ENCODE measurements around the gene FUT9.

FUT9 gene

DNA sequence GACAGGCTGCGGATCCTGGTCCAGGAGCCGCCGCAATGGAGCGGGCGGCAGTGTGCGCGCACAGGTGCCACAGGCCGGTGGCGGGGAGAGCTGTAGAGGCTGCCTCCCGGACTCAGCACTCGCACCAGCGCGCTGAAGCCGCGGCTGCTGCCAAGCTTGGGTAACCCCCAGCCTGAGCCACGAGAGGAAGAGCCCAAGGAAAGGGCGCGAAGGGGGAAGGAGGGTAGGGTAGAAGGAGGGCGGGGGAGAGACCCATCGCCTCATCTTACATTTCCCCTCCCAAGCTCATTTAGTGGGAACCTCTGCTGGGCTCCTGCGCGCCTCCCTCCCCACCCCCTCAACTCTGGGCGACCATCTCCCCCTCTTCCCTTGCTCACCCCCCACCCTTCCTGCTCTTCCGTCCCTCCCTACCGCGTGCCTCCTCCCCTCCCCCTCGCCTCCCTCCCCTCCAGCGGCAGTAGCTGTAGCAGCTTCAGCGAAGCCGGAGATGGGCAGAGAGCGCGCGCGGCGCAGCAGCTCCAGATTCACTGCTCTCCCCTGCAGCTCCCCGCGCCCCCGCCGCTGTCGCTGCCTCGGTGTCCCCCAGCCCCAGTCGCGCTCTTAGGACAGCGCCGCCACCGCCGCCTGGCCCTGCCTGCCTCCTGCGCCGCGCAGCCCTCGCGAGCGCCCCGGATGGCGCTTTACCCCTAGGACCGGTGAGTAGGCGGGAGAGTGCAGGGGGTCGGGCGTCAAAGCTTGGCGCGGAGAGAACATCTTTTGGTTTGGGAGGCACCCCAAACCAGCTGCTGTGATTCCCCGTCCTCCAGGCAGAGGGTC, at the start of gene FUT9:
Gene FUT9, plus strand, starts transcription at position 457 of the 816 bp plus-strand sequence. CDS start 187,182 bp downstream, outside the sequence.
- DNase-seq (ENCODE audit: low read depth in 3 of 3) = no peak

DNA sequence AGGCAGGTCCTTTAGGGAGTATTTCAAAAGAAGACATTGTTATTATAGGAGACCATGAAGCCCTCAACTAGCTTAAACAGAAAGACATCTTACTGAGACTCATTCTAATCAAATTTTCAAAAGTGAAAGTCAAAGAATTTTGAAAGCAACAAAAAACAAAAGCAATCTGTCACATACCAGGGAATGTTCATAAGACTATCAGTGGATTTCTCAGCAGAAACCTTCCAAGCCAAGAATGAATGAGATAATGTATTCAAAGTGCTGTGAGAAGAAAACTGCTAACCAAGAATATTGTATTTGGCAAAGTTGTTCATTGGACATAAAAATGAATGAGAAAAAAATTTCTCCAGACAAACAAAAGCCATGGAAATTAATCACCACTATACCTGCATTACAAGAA, 48.2 kb upstream of the FUT9 start:
- no peak for DNase-seq (ENCODE audit: low read depth in 3 of 3)

DNA sequence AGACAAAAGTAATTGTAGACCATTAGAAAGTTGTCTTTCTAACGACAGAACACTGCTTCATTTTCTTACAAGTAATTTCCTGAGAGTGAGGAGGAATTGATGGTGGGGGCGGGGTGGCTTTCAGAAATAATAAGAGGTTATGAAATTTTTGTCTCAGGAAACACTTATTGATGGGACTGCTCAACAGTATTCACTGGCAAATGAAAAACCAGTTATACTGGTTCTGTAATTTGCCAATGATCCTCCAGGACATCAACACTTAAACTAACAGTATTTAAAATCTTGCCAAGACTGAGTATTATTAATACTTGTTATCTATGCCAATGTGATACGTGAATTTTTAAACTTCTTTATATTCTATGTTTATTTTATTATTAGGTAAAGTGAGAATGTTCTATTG, 41.8 kb upstream of the FUT9 start:
- no peak for DNase-seq (ENCODE audit: low read depth in 3 of 3)

DNA sequence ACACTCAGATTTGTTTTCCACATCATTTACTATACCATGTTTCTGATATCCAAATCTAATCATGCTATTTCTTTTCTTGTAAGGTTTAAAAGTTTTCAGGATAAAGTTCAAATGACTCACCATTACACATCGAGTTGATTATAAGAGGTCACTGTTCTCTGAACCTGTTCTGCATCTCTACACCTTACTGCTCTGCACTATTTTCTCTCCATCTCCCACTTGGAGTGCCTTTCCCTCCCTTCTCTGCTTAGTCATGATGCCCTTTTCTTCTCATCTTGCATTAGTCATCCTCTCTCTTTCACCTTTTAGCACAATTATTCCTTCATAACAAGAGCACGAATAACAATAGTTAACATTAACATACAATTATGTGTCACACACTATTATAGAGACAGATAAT, 37.5 kb upstream of the FUT9 start:
- no peak for DNase-seq (ENCODE audit: low read depth in 3 of 3)

DNA sequence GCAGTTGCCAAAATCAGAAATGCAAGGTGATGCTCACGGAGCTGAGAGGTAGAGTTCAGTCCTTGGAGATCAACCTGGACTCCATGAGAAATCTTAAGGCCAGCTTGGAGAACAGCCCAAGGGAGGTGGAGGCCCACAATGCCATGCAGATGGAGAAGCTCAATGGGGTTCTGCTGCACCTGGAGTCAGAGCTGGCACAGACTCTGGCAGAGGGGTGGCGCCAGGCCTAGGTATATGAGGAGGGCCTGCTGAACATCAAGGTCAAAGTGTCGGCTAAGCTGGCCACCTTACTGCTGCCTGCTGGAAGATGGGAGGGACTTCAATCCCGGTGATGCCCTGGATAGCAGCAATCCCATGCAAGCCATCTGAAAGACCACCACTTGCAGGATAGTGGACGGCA, 23.9 kb upstream of the FUT9 start:
- DNase-seq (ENCODE audit: low read depth in 3 of 3) = no peak

DNA sequence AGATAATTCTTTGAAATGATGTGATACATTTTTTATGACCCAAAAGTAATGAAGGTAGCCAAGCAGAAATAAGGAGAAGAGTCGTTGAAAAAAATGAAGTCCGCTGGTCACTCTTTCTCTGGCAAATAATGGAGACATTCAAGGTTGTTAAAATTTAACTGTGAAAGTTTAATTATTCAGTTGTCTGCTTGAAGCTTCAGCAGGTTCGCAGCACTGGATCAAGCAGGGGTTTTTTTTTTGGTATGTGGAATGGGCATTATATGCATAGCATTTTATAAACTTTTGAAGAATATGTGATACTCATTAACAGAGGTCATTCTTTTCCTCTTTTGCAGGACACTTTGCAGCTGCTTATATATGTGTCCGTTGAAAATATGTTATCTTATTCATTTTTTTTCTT, 21.6 kb upstream of the FUT9 start:
- DNase-seq (ENCODE audit: low read depth in 3 of 3) = no peak

DNA sequence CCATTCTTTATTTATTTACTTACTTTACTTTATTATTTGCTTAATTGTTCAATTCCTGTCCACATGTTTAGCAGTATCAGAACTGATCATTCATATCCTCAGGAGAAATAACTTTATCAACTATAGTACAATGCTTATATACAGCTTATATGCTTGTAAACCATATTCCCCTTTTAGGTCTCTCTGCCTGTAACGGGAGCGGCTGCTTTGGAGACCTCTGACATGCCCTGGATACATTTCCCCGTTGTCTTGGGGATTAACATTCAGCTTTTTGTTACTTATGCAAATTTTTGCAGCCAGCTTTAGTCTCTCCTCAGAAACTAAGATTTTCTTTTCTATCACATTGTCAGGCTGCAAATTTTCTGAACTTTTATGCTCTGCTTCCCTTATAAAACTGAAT, 17.6 kb upstream of the FUT9 start:
- no peak for DNase-seq (ENCODE audit: low read depth in 3 of 3)

DNA sequence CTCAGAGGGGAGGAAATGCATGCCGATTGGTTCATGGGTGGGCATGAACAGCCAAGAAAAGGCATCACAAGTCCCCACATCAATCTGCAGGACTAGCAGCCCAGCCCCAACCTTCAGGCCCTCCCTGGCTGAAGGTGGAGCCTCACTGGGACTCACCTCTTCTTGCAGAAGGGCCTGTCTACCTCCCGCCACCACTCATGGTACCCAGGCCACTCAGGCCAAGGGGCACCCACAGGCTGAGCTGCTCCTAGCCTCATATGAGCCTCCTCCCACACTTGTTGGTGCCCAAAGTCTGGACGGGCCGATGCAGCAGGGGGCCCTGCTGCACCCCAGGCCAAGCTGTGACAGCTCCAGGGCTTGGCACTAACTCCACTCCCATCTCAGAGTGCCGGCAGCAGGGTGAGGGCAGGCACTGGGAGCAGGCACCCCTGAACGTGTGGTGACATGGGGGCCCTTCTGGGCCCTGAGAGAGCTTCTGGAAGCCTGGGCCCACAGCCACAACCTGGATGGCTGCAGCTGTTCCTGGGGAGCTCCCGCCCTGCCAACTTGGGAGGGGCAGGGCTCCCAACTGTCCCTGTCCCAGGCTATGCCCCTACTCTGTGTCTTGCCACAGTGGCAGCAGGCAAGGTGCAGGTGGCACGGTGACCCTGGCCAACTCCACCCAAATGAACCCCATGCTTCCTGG, 13.7 kb upstream of the FUT9 start:
- DNase-seq (ENCODE audit: low read depth in 3 of 3) = no peak

DNA sequence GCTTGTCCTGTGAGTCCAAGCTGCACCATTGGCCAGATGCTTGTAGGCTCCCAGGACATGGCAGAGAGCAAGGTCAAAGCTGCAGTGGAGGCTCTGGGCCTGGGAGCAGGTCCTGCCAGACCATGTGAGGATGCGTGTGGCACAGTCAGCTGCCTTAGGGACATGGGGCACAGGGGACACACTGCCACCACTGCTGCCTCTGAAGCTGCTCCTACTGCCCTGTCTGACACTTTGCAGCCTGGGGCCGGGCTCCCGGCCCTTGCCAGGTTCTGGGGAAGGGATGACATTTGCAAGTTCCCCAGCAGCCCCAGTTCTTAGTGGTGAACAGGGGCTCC, 13.2 kb upstream of the FUT9 start:
- DNase-seq (ENCODE audit: low read depth in 3 of 3) = no peak

DNA sequence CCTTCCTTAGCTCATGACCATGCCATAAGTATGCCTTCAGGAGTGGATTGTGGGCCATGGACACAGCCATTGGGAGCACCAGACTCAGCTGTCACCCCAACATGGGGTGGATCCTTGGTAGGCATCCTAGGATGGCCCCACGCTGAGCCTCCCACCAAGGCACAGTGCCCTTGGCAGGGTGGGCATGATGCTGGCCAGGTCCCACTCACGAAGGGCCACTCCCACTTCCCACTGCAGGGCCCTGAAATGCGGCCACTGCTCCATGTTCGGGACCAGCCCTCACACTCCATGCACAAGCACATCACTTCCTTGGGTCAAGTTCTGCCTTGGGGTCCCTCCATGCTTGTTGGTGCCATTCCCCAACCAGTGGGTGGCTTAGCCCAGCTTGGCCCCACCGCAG, 12.9 kb upstream of the FUT9 start:
- no peak for DNase-seq (ENCODE audit: low read depth in 3 of 3)

DNA sequence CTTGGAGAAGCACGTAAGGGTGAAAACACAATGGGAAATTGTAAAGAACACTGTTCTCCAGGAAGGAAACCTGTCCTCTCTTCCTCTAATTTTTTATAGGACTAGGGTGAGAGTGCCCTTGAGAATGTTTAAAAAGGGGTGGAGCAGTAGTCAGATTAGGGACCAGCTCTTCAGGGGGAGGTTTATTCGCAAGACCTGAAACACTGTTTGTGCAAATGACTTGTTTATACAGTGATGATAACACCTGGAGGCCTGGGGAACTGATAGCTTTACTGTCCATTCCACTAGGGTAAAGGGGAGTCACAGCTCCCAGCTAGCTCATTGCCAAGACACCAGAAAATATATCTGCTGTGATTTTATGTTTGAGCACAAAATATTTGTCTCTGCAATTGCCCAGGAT, 8.1 kb upstream of the FUT9 start:
- no peak for DNase-seq (ENCODE audit: low read depth in 3 of 3)

DNA sequence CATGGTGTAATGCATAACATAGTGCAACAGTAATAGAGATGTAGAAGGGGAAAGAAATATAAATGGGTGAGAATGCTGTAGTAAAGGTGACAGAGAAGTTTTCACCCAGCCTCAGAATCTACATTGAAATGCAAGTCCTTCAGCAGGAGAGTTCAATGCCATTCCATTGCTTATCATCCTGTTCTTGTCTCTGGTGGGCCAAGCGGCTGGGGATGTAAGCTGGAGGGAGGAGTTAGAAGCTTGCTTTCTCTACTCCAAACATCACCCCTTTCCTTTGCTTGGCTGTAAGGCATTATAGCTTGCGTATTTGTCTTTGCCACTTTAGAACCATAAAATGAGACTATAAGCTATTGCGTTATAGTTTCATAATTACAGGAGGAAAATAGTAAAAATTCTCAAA, 2.2 kb upstream of the FUT9 start:
- DNase-seq (ENCODE audit: low read depth in 3 of 3) = no peak

DNA sequence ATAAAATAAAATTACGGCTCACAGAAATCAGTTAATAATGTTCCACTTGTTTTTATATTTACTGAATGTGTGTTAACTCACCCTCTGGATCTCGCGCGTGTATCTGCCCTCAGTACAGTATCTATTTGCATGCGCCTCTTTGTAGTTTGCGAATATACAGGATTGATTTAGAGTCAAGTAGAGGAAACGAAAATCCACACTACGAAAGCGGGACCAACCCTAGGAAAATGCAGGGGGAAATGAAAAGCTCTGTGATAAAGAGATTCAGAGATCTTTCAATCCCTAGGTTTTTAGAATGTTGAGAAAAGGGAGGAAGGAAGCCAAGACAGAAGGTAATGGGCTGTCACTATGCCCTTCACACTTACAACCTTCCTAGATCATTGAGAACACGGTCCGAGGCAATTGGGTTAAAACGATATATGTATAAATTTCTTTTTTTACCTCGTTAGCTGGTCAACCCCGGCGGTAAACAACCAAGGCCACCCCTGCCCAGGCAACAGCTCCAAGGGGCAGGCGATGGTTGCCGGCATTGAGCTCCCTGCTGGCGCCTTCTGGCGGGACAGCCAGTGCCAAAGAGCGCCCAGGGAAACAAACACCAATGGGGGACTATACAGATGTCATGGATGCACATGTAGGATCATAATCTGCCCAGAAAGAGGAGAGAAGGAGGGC, 792 bp upstream of the FUT9 start:
- DNase-seq (ENCODE audit: low read depth in 3 of 3) = no peak

DNA sequence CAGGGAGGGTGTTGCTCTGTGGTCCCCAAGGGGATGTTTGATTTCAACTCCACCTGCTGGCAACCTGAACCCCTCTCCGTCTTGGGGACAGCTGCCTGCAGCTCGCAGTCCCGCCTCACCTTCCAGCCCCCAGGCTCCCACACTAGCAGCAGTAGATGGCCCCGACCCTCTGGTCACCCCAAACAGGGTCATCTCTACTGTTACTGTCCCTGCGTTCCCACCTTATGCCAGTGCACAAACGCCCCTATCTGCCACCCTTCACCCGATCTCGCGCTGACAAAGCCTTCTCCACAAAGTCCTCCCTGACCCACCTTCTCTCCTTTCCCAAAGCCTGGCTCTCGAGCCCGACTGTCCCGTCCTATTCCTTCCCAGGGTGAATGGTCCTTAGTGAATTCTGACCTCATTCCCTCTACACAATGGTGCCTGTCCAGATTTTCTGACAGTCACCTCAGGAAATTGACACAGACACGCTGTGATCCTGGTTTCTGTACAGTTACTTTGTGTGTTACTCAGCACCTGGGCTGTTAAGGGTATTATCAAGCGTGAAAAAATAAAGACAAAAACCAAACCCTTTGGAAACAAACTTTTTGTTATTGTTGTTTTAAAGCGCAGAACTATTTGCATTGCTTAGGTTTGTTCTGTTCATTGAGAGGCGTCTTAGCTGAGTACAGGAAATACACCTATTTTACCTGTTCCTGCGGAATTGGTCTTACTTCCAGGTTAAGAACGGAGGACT, 728 bp downstream of the FUT9 start:
- DNase-seq (ENCODE audit: low read depth in 3 of 3) = no peak

DNA sequence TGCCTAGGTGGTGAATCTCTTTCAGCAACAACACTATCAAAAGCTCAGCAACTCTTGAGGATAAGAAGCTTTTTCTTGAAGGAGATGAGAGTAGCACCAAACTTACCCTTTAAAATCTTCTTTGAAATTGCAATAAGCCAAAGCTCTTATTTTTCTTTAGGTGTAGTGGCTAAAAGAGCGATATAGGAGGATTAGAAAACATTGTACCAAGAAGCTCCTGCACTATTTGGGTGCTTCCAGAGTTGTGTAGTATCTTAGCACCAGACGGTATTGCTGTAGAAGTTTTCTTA, 1.2 kb downstream of the FUT9 start:
- no peak for DNase-seq (ENCODE audit: low read depth in 3 of 3)

DNA sequence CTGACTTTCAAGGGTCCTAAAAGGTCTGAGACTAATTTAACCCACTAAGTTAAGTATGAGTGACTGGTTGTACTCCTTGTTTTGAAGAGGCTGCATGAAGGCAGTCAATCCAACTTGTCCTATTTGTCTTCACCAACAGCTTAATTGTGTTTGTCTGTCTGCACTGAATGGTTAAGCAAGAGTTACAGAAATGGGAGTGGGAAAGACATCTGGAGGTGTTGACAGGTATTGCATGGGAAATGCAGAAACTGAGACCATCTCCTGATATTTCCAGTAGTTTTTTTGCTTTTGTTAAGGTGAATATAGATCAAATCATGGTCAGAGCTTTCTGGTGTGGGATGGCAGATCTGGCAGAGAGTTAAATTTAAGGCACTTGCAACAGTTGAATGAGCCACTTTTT, 6.5 kb downstream of the FUT9 start:
- DNase-seq (ENCODE audit: low read depth in 3 of 3) = no peak

DNA sequence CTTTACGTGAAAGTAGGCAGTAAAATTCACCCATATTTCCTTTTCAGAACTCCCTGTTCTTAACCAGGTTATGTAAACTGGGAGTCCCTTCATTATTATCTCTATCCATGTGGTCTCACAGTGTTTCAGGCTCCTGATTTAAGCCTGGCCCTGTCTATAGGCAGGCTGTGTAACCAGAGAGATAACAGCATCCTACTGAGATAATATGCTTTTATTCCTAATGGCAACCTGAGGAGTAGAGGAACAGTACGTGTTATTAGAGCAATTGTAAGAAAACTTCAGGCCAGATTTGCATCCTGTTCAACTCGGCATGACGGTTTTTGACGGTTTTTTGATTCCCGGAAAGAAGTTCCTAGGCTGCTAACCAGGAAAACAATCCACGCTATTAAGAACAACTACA, 16.9 kb downstream of the FUT9 start:
- DNase-seq (ENCODE audit: low read depth in 3 of 3) = no peak

DNA sequence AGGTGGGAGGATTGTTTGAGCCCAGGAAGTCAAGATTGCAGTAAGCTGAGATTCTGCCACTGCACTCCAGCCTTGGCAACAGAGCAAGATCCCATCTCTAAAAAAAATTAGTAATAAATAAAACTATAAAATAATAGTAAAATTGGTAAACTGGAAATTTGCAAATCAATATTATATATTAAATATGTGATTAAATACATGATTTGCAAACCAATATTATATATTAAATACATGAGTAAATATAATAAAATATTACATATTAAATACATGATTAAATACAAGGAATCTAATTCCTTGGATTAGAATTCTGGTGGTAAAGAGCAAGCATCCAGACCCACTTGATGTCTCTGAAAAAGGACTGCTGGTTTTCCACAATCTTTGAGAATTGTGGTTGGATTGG, 35.8 kb downstream of the FUT9 start:
- DNase-seq (ENCODE audit: low read depth in 3 of 3) = no peak

DNA sequence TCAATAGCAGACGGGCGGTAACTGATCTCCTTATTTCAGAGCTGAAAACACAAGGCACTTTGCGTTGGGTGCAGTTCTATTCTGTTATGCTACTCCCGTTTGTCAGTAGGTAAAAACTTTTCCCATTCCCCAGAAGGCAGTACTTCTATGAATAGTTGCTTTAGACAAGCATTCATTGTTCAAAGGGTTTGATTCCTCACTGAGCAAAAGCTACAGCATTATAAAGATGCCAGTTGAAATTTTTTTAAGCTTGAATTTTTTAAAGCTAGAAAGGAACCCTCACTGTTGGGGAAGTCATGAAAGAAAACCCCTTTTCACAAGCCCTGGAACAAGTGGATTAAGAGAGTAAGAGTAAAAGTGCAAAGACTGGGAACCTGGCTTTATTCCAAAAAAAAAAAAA, 42.3 kb downstream of the FUT9 start:
- no peak for DNase-seq (ENCODE audit: low read depth in 3 of 3)

DNA sequence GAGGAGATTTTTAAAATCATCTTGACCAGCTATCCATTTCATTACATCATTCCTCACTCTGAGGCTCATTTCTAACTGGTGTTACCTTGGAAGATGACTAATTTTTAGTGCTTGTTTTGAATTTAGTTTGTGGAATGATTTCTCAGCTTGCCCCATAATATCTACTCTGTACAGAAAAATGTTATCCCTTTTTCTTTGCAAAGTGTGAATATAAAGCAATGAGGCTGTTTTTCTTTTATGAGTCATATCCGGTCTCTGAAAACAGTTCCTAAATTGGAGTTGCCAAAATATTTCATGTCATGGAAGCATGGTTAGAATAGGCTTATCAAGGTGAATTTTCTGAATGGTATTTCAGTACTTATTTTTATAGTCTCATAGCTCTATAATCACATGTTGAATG, 43.8 kb downstream of the FUT9 start:
- DNase-seq (ENCODE audit: low read depth in 3 of 3) = no peak

DNA sequence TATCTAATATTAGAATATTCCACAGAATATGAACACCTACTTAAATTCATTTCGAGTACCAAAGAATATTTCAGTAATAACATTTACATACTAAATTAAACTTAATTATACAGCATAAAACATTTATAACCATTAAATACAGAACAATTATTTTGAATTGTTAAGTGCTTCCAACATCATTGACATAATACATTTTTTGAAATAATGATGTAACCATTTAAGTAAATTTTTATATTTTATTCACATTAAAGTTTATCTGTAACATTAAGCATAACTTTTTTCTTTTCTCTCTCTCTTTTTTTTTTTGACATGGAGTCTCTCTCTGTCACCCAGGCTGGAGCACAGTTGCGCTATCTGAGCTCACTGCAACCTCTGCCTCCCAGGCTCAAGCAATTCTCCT, 44.5 kb downstream of the FUT9 start:
- DNase-seq (ENCODE audit: low read depth in 3 of 3) = no peak

DNA sequence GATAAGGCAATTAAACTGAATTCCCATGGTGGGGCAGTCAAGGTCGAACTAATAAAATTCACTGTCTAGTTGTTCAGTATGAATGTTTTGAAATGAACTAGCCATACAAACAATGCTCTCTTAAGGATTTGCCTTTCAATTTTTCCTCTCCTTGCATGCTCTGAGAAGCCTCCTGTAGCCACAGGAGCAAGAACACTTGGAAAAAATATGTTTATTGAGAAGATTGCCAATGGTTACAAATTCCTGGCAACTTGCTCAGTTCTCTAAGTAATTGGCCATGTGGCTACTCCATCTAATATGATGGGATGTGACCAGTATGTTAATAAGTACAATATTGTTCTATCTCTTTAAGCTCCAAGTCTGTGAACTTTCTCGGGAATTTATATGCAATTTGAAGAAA, 49.4 kb downstream of the FUT9 start:
- DNase-seq (ENCODE audit: low read depth in 3 of 3) = no peak

DNA sequence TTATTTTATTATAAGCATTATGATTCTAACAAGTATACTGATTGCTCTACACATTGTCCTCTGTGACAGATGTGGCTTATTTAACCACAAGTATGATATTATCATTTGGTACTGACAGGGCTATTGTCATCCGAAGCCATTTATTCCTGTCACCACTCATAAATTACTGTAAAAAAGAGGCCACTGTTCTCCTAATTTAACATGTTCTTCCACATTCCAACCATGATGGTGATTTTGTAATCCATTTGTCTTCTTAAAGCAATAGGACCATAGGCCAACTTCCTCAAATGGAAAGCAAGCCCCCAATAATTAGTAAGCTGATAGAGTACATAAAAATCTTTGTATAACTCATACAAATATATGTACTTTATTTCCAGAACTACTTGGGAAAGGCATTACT, 50.6 kb downstream of the FUT9 start:
- no peak for DNase-seq (ENCODE audit: low read depth in 3 of 3)
